Measurements from ENCODE around the gene LEO1.

DNA sequence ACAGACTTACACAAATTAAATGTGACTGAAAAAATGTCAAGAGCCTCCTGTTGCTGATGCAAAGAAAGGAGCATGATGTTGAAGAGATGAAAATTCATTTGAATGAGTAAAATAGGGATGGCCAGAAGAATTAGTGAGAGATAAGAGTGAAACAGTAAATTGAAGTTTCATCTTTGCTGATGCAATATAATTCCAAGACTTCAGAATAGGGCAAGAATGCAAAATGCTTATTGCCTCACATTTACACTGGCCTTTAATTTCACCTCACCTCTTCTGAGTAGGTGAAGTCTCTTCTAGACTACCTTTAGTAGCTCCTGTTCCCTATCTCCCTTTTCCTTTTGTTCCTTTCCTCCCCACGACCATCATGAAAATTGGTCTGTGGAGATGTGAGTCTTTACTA lies 32.1 kb upstream of the LEO1 start:
- no peak for TF ChIP-seq EZH2 (IDR thresholded peaks at IDR 0.05; ENCODE audit: insufficient read depth, poor library complexity, severe bottlenecking)
- no peak for TF ChIP-seq EZH2phosphoT487 (IDR thresholded peaks at IDR 0.05; ENCODE audit: insufficient read depth, low read depth)

All from GM23248 (cell line).